ENCODE measurements around the gene KLHL29. TPM values are rescaled to one million over a fixed set of nuclear protein-coding genes. Genes with fewer than 3 reads are reported as not detected.
A peak's percentile ranks its signal among the peaks of the same experiment; 100 is the strongest.

KLHL29 gene
- polyA plus RNA-seq, 1 of the 3 experiments (the other 2 are of a cell fraction): 4.6 TPM

DNA sequence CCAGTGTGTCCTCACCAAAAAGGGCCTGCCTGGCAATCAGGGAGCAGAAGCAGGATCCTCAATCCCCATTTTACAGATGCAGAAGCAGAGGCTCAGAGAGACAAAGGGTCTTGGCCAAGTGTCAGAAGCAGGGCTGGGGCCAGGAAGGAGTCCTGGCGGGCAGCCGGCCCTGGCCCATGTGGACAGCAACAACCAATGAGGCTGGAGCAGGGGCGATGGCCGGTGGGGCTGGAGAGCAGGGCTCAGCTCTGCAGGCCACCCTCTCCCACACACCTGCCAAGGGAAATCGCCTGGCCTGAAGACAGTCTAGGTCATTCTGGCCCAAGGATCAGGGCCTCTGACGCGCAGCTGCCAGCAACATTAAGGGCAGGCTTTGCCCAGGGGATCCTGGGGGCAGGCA lies 298.0 kb downstream of the KLHL29 start:
- POLR2A ChIA-PET: no interaction called here

DNA sequence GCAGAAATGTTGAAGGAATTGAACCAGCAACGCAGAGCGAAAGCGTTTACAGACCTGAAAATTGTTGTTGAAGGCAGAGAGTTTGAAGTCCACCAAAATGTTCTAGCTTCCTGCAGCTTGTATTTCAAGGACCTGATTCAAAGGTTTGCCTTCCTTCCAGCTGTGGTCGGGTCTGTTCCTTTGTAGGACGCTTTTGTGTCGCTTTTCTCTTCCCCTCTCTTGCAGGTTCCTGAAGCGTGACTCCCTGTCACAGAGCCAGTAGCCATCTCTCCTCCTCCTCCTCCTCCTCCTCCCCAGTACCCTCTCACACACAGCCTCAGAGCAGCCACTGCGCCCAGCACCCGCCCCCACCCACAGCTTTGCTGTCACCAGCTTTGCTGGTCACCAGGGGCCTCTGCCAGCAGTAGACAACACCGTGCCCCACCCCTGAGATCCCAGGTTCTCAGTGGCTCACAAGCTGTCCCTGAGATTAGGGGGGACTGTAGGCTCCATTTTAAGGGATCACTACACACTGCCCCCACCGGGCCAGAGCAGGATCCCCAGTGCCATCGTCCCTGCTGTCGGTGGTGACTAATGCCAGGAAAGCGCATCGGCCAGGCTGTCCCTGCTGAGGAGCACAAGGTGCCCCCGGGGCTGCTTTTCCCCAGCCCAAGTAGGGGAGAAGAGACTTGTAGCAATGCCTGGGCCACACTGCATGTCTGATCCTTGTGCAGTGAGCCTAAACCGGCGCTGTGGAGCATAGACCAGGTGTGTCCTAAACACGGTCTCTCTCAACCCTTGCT lies 299.6 kb downstream of the KLHL29 start:
- Histone ChIP-seq H3K79me2 (ENCODE audit: insufficient read depth) (no peaks in the 10 kb centered on the region), H3K4me2 (no peak overlapping the region), H2AFZ (ENCODE audit: low read depth) (no peak overlapping the region), H3F3A (replicated peaks; ENCODE audit: insufficient read depth) (no peaks in the 10 kb centered on the region), H3K36me3 (replicated peaks in 1 of 2; ENCODE audit: control insufficient read depth in 1 of 2, insufficient read depth in 2 of 2, low read length in 1 of 2) (no peaks in the 10 kb centered on the region), H3K27me3 (ENCODE audit: insufficient read depth) (no peaks in the 10 kb centered on the region), H3K9me2 (no peaks in the 10 kb centered on the region), H3K4me3 (ENCODE audit: low read depth in 2 of 2, low read length in 1 of 2) (no peak overlapping the region), H3K4me1 (ENCODE audit: control insufficient read depth in 1 of 2, insufficient read depth in 2 of 2, low read depth in 1 of 2, low read length in 1 of 2) (peaks cover 0 to 26% of the 10 kb centered on the region in 2 experiments; a peak in 1 of 4 replicates), H3K9ac (no peak overlapping the region), H4K20me1 (ENCODE audit: insufficient read depth) (no peaks in the 10 kb centered on the region), H3K9me3 (no peaks in the 10 kb centered on the region), H3K27ac (ENCODE audit: low read depth in 2 of 2, low read length in 1 of 2) (no peak overlapping the region)
- WGBS (ENCODE audit: low lambda C conversion rate): 79% methylated on average over 19 of the region's 19 CpGs
- ChIA-PET CTCF (interaction anchor here (2.4 kb wide), 1 partner anchor 13 kb away, joined by 7 read pairs; no protein-coding TSS in a partner anchor), POLR2A (no interaction called here)
- DNase-seq: peak; percentile 42
- TF ChIP-seq, protein P1, sequence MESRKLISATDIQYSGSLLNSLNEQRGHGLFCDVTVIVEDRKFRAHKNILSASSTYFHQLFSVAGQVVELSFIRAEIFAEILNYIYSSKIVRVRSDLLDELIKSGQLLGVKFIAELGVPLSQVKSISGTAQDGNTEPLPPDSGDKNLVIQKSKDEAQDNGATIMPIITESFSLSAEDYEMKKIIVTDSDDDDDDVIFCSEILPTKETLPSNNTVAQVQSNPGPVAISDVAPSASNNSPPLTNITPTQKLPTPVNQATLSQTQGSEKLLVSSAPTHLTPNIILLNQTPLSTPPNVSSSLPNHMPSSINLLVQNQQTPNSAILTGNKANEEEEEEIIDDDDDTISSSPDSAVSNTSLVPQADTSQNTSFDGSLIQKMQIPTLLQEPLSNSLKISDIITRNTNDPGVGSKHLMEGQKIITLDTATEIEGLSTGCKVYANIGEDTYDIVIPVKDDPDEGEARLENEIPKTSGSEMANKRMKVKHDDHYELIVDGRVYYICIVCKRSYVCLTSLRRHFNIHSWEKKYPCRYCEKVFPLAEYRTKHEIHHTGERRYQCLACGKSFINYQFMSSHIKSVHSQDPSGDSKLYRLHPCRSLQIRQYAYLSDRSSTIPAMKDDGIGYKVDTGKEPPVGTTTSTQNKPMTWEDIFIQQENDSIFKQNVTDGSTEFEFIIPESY (IDR thresholded peaks at IDR 0.05; ENCODE audit: borderline replicate concordance, low read depth): no peak
- TF ChIP-seq CHD2 (IDR thresholded peaks at IDR 0.05; ENCODE audit: low read length, partially characterized antibody) (no peak), FOXM1 (IDR thresholded peaks at IDR 0.05; ENCODE audit: low read depth) (no peak), TCF12 (IDR thresholded peaks at IDR 0.05) (no peak), RCOR1 (IDR thresholded peaks at IDR 0.05; ENCODE audit: low read length) (no peak), TAF1 (IDR thresholded peaks at IDR 0.05; ENCODE audit: borderline replicate concordance, low read depth, low read length) (no peak), EP300 (IDR thresholded peaks at IDR 0.05; ENCODE audit: borderline replicate concordance in 1 of 2, low read depth in 1 of 2, low read length in 1 of 2) (no peak), NRF1 (IDR thresholded peaks at IDR 0.05; ENCODE audit: low read depth, low read length) (no peak), YY1 (IDR thresholded peaks at IDR 0.05; ENCODE audit: low read depth) (no peak)

More for the DNA sequence above, 298.0 kb downstream of the KLHL29 start:
- H3K9ac ChIP-seq: no peak overlapping the region
- CTCF ChIA-PET: interaction anchor here (1.7 kb wide), 1 partner anchor 11 kb away, joined by 6 read pairs; no protein-coding TSS in a partner anchor
- no peaks in the 10 kb centered on the region for H3K36me3 ChIP-seq (replicated peaks in 1 of 2; ENCODE audit: control insufficient read depth in 1 of 2, insufficient read depth in 2 of 2, low read length in 1 of 2)
- H2AFZ ChIP-seq (ENCODE audit: low read depth): no peak overlapping the region
- no peak overlapping the region for H3K4me3 ChIP-seq (ENCODE audit: low read depth in 2 of 2, low read length in 1 of 2)
- DNase-seq: no peak
- TF ChIP-seq EZH2phosphoT487 (IDR thresholded peaks at IDR 0.05; ENCODE audit: borderline replicate concordance, low read depth) (no peak), RXRA (IDR thresholded peaks at IDR 0.05; ENCODE audit: borderline replicate concordance, low read depth) (no peak), MEF2A (IDR thresholded peaks at IDR 0.05; ENCODE audit: borderline replicate concordance, low read depth) (no peak), SMC3 (IDR thresholded peaks at IDR 0.05; ENCODE audit: low read depth, low read length) (no peak), ELF1 (IDR thresholded peaks at IDR 0.05) (no peak), TEAD4 (IDR thresholded peaks at IDR 0.05; ENCODE audit: borderline replicate concordance, insufficient read depth) (no peak), YY1 (IDR thresholded peaks at IDR 0.05; ENCODE audit: low read depth) (no peak), GABPA (IDR thresholded peaks at IDR 0.05; ENCODE audit: low read depth) (no peak), USF1 (IDR thresholded peaks at IDR 0.05; ENCODE audit: borderline replicate concordance, low read depth) (no peak), SIN3A (IDR thresholded peaks at IDR 0.05; ENCODE audit: borderline replicate concordance, low read depth, low read length) (no peak), EP300 (IDR thresholded peaks at IDR 0.05; ENCODE audit: borderline replicate concordance in 1 of 2, low read depth in 1 of 2, low read length in 1 of 2) (no peak), CHD2 (IDR thresholded peaks at IDR 0.05; ENCODE audit: low read length, partially characterized antibody) (no peak), MXI1 (IDR thresholded peaks at IDR 0.05; ENCODE audit: low read depth, low read length) (no peak), FOXJ3 (CRISPR knock-in tag; IDR thresholded peaks at IDR 0.05) (no peak), JUND (IDR thresholded peaks at IDR 0.05) (no peak), GATA2 (CRISPR knock-in tag; IDR thresholded peaks at IDR 0.05) (no peak)
- TF ChIP-seq, protein P1 (IDR thresholded peaks at IDR 0.05; ENCODE audit: borderline replicate concordance, low read depth): no peak
- TF ChIP-seq, protein P2, sequence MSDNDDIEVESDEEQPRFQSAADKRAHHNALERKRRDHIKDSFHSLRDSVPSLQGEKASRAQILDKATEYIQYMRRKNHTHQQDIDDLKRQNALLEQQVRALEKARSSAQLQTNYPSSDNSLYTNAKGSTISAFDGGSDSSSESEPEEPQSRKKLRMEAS (IDR thresholded peaks at IDR 0.05; ENCODE audit: low read depth): no peak
- H3K4me2 ChIP-seq: no peak overlapping the region
- no peak overlapping the region for H3K27ac ChIP-seq (ENCODE audit: low read depth in 2 of 2, low read length in 1 of 2)
- peaks cover 0 to 21% of the 10 kb centered on the region in 2 experiments; a peak in 1 of 4 replicates for H3K4me1 ChIP-seq (ENCODE audit: control insufficient read depth in 1 of 2, insufficient read depth in 2 of 2, low read depth in 1 of 2, low read length in 1 of 2)
- no peaks in the 10 kb centered on the region for H3K9me2 ChIP-seq
- H3K27me3 ChIP-seq (ENCODE audit: insufficient read depth): no peaks in the 10 kb centered on the region
- no peaks in the 10 kb centered on the region for H3K79me2 ChIP-seq (ENCODE audit: insufficient read depth)
- H4K20me1 ChIP-seq (ENCODE audit: insufficient read depth): no peaks in the 10 kb centered on the region
- 84% methylated on average over 6 of the region's 7 CpGs for WGBS (ENCODE audit: low lambda C conversion rate)
- H3K9me3 ChIP-seq: no peaks in the 10 kb centered on the region
- no peaks in the 10 kb centered on the region for H3F3A ChIP-seq (replicated peaks; ENCODE audit: insufficient read depth)

Measured in SK-N-SH (cell line).